GM18502 (cell line): Measurements from ENCODE around the gene ADO.

Experiments used
- ATAC-seq: cut with Tn5 transposase; IDR thresholded peaks from one replicate; pipeline ENCODE4 v1.9.1; 2021; ENCODE audit warnings: mild to moderate bottlenecking; ENCODE audit not compliant: unreplicated experiment, poor library complexity

Gene ADO

GRCh38 chr10:62856021-62856420, 51.5 kb downstream of the ADO start:
- ATAC-seq, result no peak
